ENCODE measurements around the gene RBM17. TPM values are rescaled to one million over a fixed set of nuclear protein-coding genes. Genes with fewer than 3 reads are reported as not detected.
A peak's percentile ranks its signal among the peaks of the same experiment; 100 is the strongest.

Gene RBM17
- total RNA-seq, 1 donor from 2014 or later: 90.8 TPM

DNA sequence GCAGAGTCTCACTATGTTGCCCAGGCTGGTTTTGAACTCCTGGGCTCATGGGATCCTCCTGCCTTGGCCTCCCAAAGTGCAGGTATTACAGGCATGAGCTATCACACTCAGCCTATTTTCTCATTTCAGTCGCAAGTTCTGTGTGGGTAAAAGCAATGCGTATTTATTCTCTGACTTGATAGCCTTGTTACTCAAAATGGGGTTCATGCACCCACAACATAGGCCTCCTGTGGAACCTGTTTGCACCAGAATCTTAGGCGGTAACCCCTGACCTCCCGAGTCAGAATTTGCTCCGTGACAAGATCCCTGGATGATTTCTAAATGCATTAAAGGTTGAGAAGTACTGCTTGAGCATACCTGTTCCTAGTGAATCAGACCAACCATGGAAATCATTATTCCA is 34.0 kb upstream of the RBM17 start:
- no peak overlapping the region for H3K4me3 ChIP-seq
- H3K27me3 ChIP-seq (ENCODE audit: low read depth): no peaks in the 10 kb centered on the region
- no peaks in the 10 kb centered on the region for H3K36me3 ChIP-seq
- no peak for TF ChIP-seq CTCF (IDR thresholded peaks at IDR 0.05)
- intact Hi-C loops (cut with DNase I): no loop called here
- ATAC-seq: no peak
- peaks cover 56% of the 10 kb centered on the region for H3K4me1 ChIP-seq
- peak overlapping the region; percentile 60 for H3K27ac ChIP-seq
- no peak for DNase-seq
- no peaks in the 10 kb centered on the region for H3K9me3 ChIP-seq

DNA sequence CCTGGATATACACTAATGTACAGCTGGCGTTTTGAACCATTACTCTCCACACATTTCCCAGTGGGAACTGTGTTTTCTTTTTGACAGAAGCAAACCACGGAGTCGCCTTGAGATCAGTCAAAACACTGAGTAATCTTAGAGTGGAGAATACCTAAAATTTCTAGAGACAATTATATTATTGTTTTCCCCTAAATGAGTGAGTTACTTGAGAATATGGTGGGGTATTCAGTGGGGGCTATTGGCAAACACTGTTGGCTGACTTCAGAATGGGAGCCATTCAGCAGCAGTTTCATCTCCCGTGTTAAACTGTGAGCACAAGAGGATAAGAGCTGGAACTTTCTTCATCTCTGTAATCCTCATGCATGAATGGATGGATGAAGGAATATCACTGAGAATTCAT is 32.9 kb upstream of the RBM17 start:
- Histone ChIP-seq H3K27me3 (ENCODE audit: low read depth) (no peaks in the 10 kb centered on the region), H3K4me3 (no peak overlapping the region), H3K4me1 (peaks cover 45% of the 10 kb centered on the region), H3K9me3 (no peaks in the 10 kb centered on the region), H3K36me3 (no peaks in the 10 kb centered on the region), H3K27ac (no peak overlapping the region)
- DNase-seq (no peak), ATAC-seq (no peak)
- no peak for TF ChIP-seq CTCF (IDR thresholded peaks at IDR 0.05)
- intact Hi-C loops (cut with DNase I): no loop called here

DNA sequence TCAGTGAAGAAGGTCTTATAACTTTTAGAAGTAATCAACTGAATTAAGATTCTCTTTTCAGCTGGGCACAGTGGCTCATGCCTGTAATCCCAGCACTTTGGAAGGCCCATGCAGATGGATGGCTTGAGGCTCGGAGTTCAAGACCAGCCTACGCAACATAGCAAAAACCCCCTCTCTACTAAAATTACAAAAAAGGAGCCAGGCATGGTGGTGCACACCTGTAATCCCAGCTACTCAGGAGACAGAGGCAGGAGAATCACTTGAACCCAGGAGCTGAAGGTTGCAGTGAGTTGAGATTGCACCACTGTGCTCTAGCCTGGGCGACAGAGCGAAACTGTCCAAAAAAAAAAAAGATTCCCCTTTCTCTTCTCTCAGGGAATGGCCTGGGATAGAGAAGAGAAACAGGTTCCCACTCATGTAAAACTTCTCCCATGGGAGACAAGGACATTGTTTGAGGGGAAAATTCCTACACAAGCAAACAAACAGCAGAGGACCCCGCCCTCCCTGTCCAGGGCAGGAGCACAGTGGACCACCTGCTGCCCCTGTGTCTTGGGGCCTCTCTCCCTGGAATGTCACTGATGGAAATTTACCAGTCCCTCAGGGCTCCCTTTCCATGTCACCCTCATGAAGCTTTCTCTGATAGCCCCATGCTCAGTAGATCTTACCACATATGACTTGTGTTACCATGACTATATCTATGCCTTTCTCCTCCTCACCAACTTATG is 32.3 kb upstream of the RBM17 start:
- H3K27me3 ChIP-seq (ENCODE audit: low read depth): no peaks in the 10 kb centered on the region
- DNase-seq (no peak), ATAC-seq (no peak)
- H3K27ac ChIP-seq: no peak overlapping the region
- no peak for TF ChIP-seq CTCF (IDR thresholded peaks at IDR 0.05)
- no peaks in the 10 kb centered on the region for H3K36me3 ChIP-seq
- H3K4me3 ChIP-seq: no peak overlapping the region
- intact Hi-C loops (cut with DNase I): no loop called here
- H3K4me1 ChIP-seq: peaks cover 39% of the 10 kb centered on the region
- no peaks in the 10 kb centered on the region for H3K9me3 ChIP-seq

- no peaks in the 10 kb centered on the region for H3K36me3 ChIP-seq
- no peaks in the 10 kb centered on the region for H3K27me3 ChIP-seq (ENCODE audit: low read depth)
- ATAC-seq: no peak
- DNase-seq: no peak
- H3K27ac ChIP-seq: no peak overlapping the region
- TF ChIP-seq CTCF (IDR thresholded peaks at IDR 0.05): no peak
- H3K4me1 ChIP-seq: peaks cover 16% of the 10 kb centered on the region
- intact Hi-C loops (cut with DNase I): no loop called here
- no peaks in the 10 kb centered on the region for H3K9me3 ChIP-seq
- no peak overlapping the region for H3K4me3 ChIP-seq
Measured at GRCh38 chr10:6058682-6059475, 30.0 kb upstream of the RBM17 start.

- Histone ChIP-seq H3K27me3 (ENCODE audit: low read depth) (no peaks in the 10 kb centered on the region), H3K9me3 (no peaks in the 10 kb centered on the region), H3K4me3 (no peak overlapping the region), H3K36me3 (no peaks in the 10 kb centered on the region), H3K4me1 (peaks cover 10% of the 10 kb centered on the region), H3K27ac (no peak overlapping the region)
- ATAC-seq: no peak
- no peak for DNase-seq
- intact Hi-C loops (cut with DNase I): no loop called here
- no peak for TF ChIP-seq CTCF (IDR thresholded peaks at IDR 0.05)
Measured at GRCh38 chr10:6059506-6059905, 29.3 kb upstream of the RBM17 start.
